K562 (cell line): ENCODE measurements around the gene MPHOSPH9. TPM values are rescaled to one million over a fixed set of nuclear protein-coding genes. Genes with fewer than 3 reads are reported as not detected.

Source experiments
- BACH1 ChIP-seq: fragments of 200-800 bp; sonication (Bioruptor generic); IDR thresholded peaks from 2 replicates; pipeline ENCODE4 v1.6.1; 2016; ENCODE audit warnings: missing genetic modification characterization, missing compliant biosample characterization
- DPF2 ChIP-seq: fragments of 450-650 bp; IDR thresholded peaks from 2 replicates; pipeline ENCODE4 v1.6.1; 2016
- E2F6 ChIP-seq, 2 experiments: IDR thresholded peaks; 2 replicates each; pipeline ENCODE4 v1.6.1; 2011; ENCODE audit warnings: borderline replicate concordance in 1 of 2, control low read depth in 1 of 2, low read depth in 1 of 2, low read length in 1 of 2, mild to moderate bottlenecking in 1 of 2, mixed read lengths in 1 of 2, moderate library complexity in 1 of 2; ENCODE audit not compliant: insufficient read depth in 1 of 2, insufficient read length in 1 of 2, poor library complexity in 1 of 2, severe bottlenecking in 1 of 2; ENCODE audit errors: extremely low read depth in 1 of 2
- E4F1 ChIP-seq: fragments of 250-450 bp; sonication (Bioruptor Pico); IDR thresholded peaks from 2 replicates; pipeline ENCODE4 v1.5.0; 2021; ENCODE audit warnings: mild to moderate bottlenecking, borderline replicate concordance
- ELF2 ChIP-seq: fragments of 250-450 bp; sonication (Bioruptor Pico); IDR thresholded peaks from 2 replicates; pipeline ENCODE4 v1.5.0; 2021; ENCODE audit warnings: mild to moderate bottlenecking
- ERF ChIP-seq: fragments of 450-650 bp; formaldehyde crosslinking; IDR thresholded peaks from 2 replicates; pipeline ENCODE4 v1.4.0; 2020; ENCODE audit warnings: mild to moderate bottlenecking, mixed read lengths
- ETV6 ChIP-seq, 3 experiments: fragments of 150-350 bp in 1 of 3; sonication (generic) in 1 of 3; formaldehyde crosslinking in 1 of 3; IDR thresholded peaks; 2 replicates each; pipeline versions ENCODE4 v1.6.1 to v1.8.0; 2014 to 2022; ENCODE audit warnings: borderline replicate concordance in 2 of 3, low read depth in 2 of 3, antibody characterized with exemption in 1 of 3, low read length in 1 of 3, mild to moderate bottlenecking in 1 of 3, missing genetic modification reagents in 1 of 3
- IRF9 ChIP-seq: fragments of 450-650 bp; IDR thresholded peaks from 2 replicates; pipeline ENCODE4 v1.6.1; 2016; ENCODE audit warnings: missing biosample characterization, missing genetic modification characterization
- KDM4B ChIP-seq, 2 experiments: fragments of 450-650 bp in 1 of 2; sonication (generic) in 1 of 2; IDR thresholded peaks; 2 replicates each; pipeline ENCODE4 v1.6.1; 2016 to 2017; ENCODE audit warnings: borderline replicate concordance in 2 of 2, antibody characterized with exemption in 1 of 2, low read depth in 1 of 2, mild to moderate bottlenecking in 1 of 2
- MAZ ChIP-seq, 2 experiments: fragments of 450-650 bp in 1 of 2; sonication (generic) in 1 of 2; formaldehyde crosslinking; IDR thresholded peaks in 1 of 2; conservative IDR thresholded peaks in 1 of 2; 2 replicates each; pipeline versions ENCODE4 v1.4.0 to v1.5.0; 2020; ENCODE audit warnings: mild to moderate bottlenecking in 1 of 2, missing genetic modification reagents in 1 of 2
- MCM2 ChIP-seq: fragments of 450-650 bp; IDR thresholded peaks from 2 replicates; pipeline ENCODE4 v1.6.1; 2017; ENCODE audit warnings: low read depth, mild to moderate bottlenecking
- MXI1 ChIP-seq: IDR thresholded peaks from 2 replicates; pipeline ENCODE4 v1.6.1; 2011; ENCODE audit warnings: low read depth, mild to moderate bottlenecking, improper control_type of control experiment, low read length
- SMAD1 ChIP-seq: fragments of 150-350 bp; IDR thresholded peaks from 2 replicates; pipeline ENCODE4 v1.6.1; 2014; ENCODE audit warnings: low read length, low read depth; ENCODE audit not compliant: partially characterized antibody
- SMARCE1 ChIP-seq: fragments of 450-650 bp; IDR thresholded peaks from 2 replicates; pipeline ENCODE4 v1.7.1; 2016; ENCODE audit warnings: mild to moderate bottlenecking
- ZC3H11A ChIP-seq: IDR thresholded peaks from 2 replicates; pipeline ENCODE4 v1.6.1; 2012; ENCODE audit warnings: low read depth, low read length, improper control_type of control experiment
- ZNF354B ChIP-seq: fragments of 250-450 bp; sonication (Bioruptor Pico); IDR thresholded peaks from 2 replicates; pipeline ENCODE4 v1.4.0; 2020
- ZNF445 ChIP-seq: fragments of 250-450 bp; sonication (Bioruptor Pico); IDR thresholded peaks from 2 replicates; pipeline ENCODE4 v1.4.0; 2020; ENCODE audit warnings: low read depth, mild to moderate bottlenecking, moderate library complexity
- polyA plus RNA-seq, 8 experiments: library from polyadenylated mRNA; depleted of rRNA in 4 of 8; stranded (reverse) in 5 of 8; unstranded in 3 of 8; fragments of >200 nt; fragmentation: Nextera tagmentation in 2 of 8; fragmentation: Illumina TruSeq in 1 of 8; extraction: Ambion mirVana in 2 of 8; extraction: Trizol in 1 of 8; gene quantifications; 2 replicates each; pipeline versions ENCODE4 v1.2.1 to v1.2.3, GENCODE V29; 2011 to 2014; ENCODE audit warnings: inconsistent platforms in 1 of 8, missing spikeins in 1 of 8
- total RNA-seq, 7 experiments: library from RNA; depleted of rRNA in 6 of 7; stranded (reverse); fragments of >200 nt in 6 of 7; fragmentation: Illumina TruSeq in 2 of 7; extraction: Trizol in 2 of 7; gene quantifications; 2 replicates each; pipeline versions ENCODE4 v1.2.1 to v1.2.3, GENCODE V29; 2011 to 2021; ENCODE audit warnings: low replicate concordance in 1 of 7
- TF ChIP-seq, protein P1 (sequence below): fragments of 450-650 bp; IDR thresholded peaks from 2 replicates; pipeline ENCODE4 v1.6.1; 2016
- TF ChIP-seq, protein P2 (sequence below): fragments of 250-450 bp; sonication (Bioruptor Pico); IDR thresholded peaks from 2 replicates; pipeline ENCODE4 v1.4.0; 2020; ENCODE audit warnings: mild to moderate bottlenecking, moderate library complexity

MPHOSPH9 gene
- total and polyA plus RNA-seq, 9 of the 15 experiments (the other 6 are each of a cell fraction or from before 2014, with no cell fraction given): 14.2 to 103 (median 54.5) TPM

GRCh38 chr12:123233505-123234308 is 766 bp upstream of the MPHOSPH9 start (continued):
- TF ChIP-seq, protein P1, sequence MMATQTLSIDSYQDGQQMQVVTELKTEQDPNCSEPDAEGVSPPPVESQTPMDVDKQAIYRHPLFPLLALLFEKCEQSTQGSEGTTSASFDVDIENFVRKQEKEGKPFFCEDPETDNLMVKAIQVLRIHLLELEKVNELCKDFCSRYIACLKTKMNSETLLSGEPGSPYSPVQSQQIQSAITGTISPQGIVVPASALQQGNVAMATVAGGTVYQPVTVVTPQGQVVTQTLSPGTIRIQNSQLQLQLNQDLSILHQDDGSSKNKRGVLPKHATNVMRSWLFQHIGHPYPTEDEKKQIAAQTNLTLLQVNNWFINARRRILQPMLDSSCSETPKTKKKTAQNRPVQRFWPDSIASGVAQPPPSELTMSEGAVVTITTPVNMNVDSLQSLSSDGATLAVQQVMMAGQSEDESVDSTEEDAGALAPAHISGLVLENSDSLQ: no peak
- TF ChIP-seq ELF2 (CRISPR knock-in tag) (no peak), MXI1 (0 out of 2 replicates have a peak, but pooled peaks have one; percentile 3), KDM4B (IDR thresholded peaks at IDR 0.05; ENCODE audit: borderline replicate concordance in 2 of 2, low read depth in 1 of 2) (no peak), BACH1 (tag) (no peak), ZNF354B (CRISPR knock-in tag) (no peak), ERF (CRISPR knock-in tag) (0 out of 2 replicates have a peak, but pooled peaks have one; percentile 17), MAZ (CRISPR knock-in tag; conservative IDR thresholded peaks at IDR 0.05 in 1 of 2, IDR thresholded peaks at IDR 0.05 in 1 of 2) (no peak; a peak in 1 of 4 replicates), ZNF445 (CRISPR knock-in tag) (0 out of 2 replicates have a peak, but pooled peaks have one; percentile 9), SMAD1 (no peak), DPF2 (no peak; the same call in 1 of the 2 replicates), ETV6 (IDR thresholded peaks at IDR 0.05; ENCODE audit: borderline replicate concordance in 1 of 2, low read depth in 2 of 2, low read length in 1 of 2) (no peak), ETV6 (CRISPR knock-in tag; IDR thresholded peaks at IDR 0.05; ENCODE audit: borderline replicate concordance) (no peak), IRF9 (tag) (no peak), SMARCE1 (peak; percentile 35; the same call in 1 of the 2 replicates), E4F1 (CRISPR knock-in tag) (no peak), ZC3H11A (no peak), E2F6 (IDR thresholded peaks at IDR 0.05; ENCODE audit: borderline replicate concordance in 1 of 2, extremely low read depth in 1 of 2, insufficient read depth in 1 of 2, insufficient read length in 1 of 2, low read depth in 1 of 2, low read length in 1 of 2, poor library complexity in 1 of 2, severe bottlenecking in 1 of 2) (no peak), MCM2 (no peak)
- TF ChIP-seq, protein P2, sequence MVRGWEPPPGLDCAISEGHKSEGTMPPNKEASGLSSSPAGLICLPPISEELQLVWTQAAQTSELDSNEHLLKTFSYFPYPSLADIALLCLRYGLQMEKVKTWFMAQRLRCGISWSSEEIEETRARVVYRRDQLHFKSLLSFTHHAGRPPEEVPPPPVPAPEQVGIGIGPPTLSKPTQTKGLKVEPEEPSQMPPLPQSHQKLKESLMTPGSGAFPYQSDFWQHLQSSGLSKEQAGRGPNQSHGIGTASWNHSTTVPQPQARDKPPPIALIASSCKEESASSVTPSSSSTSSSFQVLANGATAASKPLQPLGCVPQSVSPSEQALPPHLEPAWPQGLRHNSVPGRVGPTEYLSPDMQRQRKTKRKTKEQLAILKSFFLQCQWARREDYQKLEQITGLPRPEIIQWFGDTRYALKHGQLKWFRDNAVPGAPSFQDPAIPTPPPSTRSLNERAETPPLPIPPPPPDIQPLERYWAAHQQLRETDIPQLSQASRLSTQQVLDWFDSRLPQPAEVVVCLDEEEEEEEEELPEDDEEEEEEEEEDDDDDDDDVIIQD (CRISPR knock-in tag): no peak
